ENCODE data around the gene CACNG4.
"Not testable (repeated sequence)": the region's sequence is repeated elsewhere in the genome, so short reads cannot be mapped to it uniquely, and the experiment has no call there.

CACNG4 gene

DNA sequence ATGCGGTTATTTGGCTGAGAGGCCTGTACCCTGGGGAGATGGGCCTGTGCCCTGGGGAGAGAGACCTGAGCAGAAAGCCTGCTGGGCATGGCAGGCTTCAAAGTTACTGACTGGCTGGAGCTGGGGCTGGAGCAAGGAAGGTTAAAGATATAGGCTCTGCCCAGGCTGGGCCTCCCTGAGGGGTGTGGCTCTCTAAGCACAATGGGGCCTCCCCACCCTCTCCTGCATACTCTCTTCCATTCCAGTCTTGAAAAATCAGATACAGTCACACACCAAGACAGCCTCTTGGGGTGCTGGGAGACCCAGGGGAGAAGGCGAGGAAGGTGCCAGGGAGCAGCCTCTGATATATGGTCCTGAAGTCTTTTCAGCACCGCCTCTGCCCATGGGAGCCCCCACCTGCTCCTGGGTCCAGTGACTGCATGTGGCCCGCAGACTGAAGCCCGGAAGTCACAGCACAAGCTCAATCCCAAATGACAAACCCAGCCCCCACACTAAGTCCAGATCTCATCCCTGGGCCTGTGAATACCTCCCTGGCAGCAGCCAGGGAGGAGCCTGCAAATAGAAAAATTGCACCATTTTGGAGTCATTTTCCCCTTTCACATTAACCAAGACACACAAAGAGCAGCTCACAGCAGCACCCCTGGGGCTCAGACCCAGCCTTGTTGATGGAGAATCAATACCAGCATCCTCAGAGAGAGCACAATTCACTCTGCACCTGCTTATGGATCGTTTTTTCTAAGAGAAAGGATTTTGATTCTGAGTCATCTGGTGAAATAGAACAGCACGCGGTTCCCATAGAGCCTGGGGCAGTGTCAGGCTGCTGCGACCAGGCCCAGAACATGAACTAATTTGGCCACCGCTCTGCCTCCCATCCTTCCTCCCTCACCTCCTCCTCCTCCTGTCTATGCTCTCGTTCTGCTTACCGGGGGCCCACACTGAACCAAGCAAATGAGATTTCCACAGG, 54.2 kb downstream of the CACNG4 start:
- no peak for DNase-seq (ENCODE audit: low read depth)

DNA sequence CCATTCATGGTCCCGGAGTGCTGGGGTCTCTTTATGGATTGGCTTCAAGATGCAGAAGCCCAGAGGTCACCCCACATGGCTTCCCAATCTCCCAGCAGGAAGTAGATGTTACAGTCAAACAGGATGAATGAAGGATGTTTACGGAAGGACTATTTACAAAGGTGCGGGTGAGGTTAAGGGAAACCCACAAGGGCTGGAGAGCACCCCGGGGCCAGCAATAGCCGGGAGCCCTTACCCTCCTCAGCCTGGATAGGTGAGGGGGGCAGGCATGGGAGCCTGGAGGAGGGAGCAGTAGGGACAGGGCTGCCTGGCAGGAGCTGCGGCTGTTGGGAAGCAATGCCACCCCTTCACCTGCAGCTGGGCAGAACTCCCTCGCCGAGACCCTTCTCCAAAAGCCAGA, 55.3 kb downstream of the CACNG4 start:
- no peak for DNase-seq (ENCODE audit: low read depth)

DNA sequence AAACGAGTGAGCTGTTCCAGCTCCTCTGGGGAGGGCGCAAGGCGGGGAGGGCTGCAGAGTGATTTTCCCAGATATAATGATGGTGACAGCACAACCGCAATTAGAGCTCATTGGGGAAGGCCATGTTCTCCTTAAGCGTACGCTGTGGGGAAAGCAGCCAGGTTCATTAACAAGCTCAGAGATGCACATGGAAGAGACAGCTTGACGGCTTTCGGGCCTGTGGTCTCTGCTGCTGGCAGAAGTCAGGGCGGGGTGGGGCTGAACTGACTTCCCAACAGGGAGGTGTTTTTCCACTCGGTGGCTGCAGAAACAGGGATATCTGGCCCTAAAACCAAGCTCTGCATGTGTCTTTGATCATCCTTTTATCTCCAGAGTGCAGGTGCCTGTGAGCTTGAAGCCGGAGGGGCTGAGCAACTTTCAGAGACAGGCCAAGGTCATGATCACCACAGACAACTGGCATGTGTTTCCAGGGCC, 55.8 kb downstream of the CACNG4 start:
- no peak for DNase-seq (ENCODE audit: low read depth)

DNA sequence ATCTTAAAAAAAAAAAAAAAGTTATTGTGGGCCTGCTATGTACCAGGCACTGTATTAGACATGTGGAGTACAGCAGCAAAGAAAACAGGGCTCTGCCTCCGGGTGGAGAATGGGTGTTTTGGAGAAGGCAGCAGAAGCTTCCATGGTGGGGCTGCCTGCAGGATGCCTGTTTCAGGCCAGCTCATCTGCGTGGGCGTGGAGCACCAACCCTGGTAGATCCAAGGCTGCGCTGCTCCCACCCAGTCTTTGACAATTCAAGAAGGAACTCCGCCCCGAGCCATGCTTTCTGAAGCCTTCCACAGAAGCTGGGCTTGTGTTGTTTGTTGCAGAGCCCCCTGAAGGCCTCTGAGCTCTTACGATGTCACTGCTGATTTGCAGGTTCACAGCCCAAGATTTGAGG, 56.7 kb downstream of the CACNG4 start:
- no peak for DNase-seq (ENCODE audit: low read depth)

DNA sequence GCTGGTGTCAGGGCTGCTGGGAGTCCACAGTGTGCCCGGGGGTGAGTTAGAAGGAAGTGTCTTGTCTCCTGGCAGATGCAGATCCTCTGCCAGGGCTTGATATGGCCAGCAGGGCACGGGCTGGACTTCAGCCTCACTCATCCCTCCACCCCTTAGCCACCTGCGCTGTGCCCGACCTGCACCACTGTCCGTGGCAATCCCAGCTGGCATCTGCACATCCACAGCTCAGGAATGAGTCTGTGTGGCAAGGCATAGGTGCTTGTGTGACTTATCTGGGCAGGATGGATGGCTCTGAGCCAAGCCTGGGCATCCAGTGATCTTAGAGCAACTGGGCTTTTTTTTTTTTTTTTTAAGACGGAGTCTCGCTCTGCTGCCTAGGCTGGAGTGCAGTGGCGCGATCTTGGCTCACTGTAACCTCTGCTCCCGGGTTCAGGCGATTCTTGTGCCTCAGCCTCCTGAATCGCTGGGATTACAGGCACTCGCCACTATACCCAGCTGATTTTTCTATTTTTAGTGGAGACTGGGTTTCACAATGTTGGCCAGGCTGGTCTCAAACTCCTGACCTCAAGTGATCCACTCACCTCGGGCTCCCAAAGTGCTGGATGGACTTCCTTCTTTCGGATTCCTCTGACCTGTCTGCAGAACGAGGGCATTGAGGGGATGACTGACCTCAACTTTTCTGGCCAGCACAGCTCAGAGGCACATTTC, 57.4 kb downstream of the CACNG4 start:
- DNase-seq (ENCODE audit: low read depth) = no peak

DNA sequence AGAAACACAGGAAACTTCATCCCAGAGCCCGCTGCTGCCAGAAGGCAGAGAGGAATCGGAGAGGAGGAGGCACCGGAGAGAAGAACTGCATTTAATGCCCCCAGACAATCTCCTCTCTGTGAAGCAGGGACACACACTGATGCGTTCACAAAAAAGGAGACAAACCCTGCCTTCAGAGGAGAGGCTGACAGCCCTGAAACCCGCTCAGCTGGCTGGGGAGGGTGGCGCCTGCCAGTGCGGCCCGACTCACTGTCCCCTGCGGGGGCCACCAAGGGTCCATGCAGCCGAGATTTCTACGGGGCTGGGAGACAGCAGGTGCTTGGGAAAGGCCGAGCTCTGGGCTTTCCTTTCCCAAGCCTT, 57.9 kb downstream of the CACNG4 start:
- no peak for DNase-seq (ENCODE audit: low read depth)

DNA sequence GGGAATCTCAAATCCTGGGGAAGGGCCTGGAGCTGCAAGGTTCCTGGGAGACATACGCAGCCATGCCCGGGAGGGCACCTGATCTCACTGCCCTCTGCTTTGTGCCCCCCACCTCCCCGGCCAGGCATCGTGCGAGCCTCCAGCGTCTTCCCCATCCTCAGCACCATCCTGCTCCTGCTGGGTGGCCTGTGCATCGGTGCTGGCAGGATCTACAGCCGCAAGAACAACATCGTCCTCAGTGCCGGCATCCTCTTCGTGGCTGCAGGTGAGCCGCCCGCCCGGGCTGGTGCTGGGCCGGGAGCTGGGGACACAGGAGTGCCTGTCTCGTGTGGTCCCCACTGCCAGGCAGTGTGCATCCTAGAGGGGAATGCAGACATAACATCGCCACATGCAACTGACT, 60.2 kb downstream of the CACNG4 start:
- DNase-seq (ENCODE audit: low read depth) = no peak

DNA sequence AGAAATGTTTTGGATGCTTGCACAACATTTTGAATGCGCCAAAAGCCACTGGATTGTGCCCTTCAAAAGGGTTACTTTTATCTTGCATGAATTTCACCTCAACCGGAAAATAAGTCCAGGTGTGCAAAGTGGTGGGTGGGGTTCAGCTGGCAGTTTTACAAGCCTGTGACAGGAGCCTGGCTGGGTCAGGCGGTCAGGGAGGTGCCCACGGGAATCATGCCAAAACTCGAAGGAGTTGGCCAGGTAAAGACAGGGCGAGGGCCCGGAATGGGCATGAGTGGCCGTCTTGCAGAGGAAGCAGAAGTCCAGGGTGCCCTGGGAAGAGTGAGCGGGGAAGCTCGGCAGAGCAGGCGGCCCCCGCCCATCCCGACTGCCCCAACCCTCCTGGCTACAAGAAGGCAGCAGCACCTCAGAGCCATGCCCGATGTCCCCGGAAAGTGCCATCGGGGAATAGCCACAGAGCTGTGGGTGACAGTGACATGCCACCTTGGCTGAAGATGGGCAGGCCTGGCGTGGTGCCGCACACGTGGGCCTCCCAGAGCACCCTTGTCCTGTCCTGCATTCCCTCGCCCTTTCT, 60.8 kb downstream of the CACNG4 start:
- DNase-seq (ENCODE audit: low read depth) = no peak

DNA sequence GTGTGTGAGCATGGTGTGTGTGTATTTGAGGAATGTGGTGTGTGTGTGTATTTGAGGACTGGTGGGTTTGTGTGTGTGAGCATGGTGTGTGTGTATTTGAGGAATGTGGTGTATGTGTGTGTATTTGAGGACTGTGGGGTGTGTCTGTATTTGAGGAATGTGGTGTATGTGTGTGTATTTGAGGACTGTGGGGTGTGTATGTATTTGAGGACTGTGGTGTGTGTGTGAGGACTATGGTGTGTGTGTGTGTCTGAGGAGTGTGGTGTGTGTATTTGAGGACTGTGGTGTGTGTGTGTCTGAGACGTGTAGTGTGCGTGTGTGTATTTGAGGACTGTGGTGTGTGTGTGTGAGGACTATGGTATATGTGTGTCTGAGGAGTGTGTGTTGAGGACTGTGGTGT, 61.8 kb downstream of the CACNG4 start:
- no peak for DNase-seq (ENCODE audit: low read depth)

DNA sequence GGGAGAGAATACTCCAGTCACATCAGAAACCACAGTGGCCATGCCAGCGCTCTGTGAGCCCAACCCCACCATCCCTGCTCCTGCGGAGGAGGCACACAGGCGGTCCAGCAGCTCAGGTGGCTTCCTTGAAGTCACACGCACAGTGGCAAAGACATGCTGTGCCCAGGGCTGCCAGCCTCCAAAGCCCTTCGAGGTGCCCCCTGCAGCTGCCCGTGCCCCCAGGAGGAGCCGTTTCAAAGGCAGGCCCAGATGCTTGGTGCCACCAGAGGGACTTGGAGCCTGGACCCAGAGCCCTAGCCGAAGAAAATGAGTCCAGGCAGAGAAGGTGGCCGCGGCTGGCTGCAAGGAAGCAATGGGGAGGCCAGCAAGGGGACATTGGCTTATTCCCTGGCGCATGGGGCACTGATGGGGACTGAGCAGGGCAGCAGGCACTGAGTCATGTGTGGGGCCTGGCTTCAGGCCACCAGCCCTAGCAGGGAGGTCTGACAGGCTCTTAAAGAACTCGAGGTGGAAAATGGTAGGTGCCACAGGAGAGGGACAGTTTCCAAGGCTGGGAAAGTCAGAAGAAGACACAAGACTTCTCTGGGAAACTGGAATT, 62.6 kb downstream of the CACNG4 start:
- no peak for DNase-seq (ENCODE audit: low read depth)

DNA sequence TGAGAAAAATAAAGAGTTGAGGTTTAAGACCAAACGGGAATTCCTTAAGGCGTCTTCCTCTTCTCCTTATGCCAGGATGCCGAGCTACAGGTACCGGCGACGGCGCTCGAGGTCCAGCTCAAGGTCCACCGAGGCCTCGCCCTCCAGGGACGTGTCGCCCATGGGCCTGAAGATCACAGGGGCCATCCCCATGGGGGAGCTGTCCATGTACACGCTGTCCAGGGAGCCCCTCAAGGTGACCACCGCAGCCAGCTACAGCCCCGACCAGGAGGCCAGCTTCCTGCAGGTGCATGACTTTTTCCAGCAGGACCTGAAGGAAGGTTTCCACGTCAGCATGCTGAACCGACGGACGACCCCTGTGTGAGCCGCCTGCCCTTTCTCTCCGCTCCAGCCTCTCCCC, 66.1 kb downstream of the CACNG4 start:
- DNase-seq (ENCODE audit: low read depth) = no peak

DNA sequence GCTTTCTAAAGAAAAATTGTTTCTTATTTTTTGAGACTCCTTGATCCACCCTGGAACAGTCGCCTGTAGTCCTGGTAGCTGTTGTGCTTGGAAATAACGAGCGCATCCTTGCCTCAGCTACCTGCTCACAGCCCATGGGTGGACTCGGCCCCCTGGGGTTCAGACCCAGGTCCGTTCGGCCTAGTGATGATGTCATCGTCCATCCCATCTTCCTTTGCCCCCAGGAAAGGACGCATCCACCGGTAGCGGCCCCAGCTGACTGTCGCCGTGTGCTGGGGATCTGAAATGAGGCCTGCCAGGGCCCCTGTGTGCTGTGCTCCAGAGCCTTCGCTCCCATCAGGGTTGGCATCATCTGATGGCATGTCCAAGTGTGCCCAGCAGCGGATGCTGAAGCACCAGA, 67.9 kb downstream of the CACNG4 start:
- no peak for DNase-seq (ENCODE audit: low read depth)

DNA sequence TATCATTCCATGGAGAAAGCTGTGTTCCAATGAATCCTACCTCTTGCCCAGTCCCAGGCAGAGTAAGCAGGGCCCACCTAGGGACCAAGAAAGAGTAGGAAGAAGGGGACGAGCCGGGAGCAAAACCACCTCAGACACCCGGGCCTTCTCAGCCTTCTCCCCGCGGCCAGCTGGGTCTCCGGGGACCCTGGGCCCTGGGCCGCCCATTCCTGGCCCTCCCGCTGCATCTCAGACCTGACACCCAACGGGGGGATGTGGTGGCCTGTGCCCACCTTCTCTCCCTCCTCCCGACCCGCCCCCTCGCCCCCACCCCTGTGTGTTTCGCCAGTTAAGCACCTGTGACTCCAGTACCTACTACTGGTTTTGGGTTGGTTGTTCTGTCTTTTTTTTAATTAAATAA, 68.5 kb downstream of the CACNG4 start:
- no peak for DNase-seq (ENCODE audit: low read depth)

DNA sequence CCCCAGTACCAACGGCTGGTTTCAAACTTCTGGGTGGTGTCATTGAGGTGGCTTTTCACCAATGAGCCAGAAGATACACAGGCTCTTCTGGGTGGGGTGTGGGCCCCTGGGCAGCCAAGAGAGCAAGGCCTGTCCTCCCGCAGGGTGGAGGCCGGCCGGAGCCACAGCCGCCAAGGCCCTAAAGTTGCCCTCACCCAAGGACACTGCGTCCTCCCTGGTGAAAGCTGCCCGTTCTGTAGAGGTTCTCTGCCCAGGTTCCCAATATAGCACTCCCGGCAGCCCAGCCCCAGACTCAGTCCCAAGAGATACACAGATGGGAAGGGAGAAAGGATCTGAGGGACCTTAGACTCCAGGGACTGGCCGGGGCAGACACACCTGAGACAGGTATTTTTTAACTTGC, 69.1 kb downstream of the CACNG4 start:
- DNase-seq (ENCODE audit: low read depth) = no peak

DNA sequence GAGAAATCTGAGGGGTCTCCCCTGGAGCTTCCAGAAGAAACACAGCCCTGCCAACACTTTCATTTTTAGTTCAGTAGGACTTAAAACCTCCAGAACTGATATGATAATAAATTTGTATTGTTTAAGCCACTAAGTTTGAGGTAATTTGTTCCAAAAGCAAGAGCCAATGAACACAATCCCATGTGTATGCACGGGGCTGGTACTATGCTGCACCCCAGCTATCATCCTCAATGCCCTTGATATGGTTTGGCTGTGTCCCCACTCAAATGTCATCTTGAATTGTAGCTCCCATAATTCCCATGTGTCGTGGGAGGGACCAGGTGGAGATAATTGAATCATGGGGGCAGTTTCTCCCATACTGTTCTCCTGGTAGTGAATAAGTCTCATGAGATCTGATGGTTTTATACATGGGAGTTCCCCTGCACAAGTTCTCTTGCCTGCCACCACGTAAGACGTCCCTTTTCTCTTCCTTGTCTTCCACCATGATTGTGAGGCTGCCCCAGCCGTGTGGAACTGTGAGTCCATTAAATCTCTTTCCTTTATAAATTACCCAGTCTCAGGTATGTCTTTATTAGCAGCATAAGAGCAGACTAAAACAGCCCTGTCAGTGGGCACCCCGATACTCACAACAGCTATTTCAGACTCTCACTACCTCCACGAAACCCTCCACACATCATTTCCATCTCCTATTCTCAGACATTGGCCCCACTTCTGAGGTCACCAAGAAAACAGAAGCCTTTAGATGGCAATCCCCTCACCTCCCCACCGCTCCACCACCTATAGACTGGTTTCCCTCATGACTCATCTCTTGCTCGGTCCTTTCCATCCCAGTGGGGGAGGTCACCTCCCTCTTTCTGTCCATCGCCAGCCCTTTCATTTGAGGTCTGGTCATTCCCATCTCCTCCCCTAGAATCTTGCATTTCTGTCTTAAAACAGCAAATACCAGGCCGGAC, 70.9 kb downstream of the CACNG4 start:
- no peak for DNase-seq (ENCODE audit: low read depth)

DNA sequence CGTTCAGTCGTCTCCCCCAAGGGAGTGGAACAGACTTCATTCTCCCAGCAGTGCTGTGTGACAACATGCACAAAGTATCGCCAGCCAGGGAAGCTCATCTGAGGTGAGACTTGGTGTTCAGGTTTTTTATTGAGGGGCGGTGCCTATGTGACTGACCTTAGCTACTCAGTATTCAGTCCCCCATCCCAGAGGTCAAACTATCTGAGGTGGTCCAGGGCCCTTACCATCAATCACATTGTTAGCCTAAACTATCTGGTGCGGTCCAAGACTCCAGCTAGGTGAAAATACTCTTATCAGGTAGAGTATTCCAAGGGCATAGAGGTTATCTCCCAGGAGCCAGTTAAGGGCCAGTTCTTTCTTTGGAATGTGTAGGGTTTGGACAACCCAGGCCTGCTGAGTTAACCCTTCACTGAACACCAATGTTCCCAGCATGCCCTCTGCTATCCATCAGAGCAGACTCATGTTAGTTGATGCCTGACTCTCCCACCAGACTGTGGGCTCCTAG, 74.4 kb downstream of the CACNG4 start:
- DNase-seq (ENCODE audit: low read depth) = no peak

DNA sequence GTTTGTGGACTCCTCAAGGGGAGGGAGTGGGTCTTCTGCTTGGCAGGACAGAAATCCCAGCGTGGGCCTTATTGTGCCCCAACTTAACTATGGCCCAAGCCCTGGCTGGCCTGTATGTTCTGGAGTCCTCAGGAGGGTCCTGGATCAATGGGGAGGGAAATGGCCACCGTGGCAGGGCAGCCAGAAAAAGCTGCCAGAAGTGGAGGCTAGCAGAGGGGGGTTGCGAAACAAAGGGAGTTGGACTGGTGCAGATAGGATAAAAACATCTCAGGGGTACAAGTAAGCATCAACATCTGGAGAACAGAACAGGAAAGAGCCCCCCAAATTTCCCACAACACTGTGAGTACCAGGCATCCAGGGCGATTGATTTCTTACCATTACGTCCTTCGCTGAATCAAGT, 76.1 kb downstream of the CACNG4 start:
- no peak for DNase-seq (ENCODE audit: low read depth)

DNA sequence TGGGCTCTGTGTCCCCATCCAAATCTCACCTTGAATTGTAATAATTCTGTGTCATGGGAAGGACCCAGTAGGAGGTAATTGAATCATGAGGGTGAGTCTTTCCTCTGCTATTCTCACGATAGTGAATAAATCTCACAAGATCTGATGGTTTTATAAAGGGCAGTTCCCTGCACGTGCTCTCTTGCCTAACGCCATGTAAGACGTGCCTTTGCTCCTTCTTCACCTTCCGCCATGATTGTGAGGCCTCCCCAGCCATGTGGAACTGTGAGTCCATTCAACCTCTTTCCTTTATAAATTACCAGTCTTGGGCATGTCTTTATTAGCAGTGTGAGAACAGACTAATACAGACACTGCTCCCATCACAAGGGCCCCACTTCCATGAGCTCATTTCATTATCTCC, 76.6 kb downstream of the CACNG4 start:
- DNase-seq (ENCODE audit: low read depth) = not testable (repeated sequence)

DNA sequence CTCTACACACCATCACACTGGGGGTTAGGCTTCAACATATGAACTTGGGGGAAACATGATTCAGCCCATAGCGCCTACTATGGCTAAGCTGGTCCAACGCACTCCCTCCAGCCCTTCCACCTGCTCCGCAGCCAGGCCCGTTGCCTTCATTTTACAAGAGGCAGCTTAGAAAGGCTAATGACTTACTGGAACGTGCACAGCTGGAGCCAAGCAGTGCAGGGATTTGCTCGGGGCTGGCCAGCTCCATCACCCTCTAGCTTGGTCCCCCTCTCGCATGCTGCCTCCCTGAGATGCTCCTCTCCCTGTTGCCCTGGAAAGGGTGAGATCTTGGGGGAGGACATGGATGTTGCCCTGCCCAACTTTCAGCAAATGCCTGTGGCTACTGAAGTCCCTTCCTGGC, 77.0 kb downstream of the CACNG4 start:
- DNase-seq (ENCODE audit: low read depth) = no peak

DNA sequence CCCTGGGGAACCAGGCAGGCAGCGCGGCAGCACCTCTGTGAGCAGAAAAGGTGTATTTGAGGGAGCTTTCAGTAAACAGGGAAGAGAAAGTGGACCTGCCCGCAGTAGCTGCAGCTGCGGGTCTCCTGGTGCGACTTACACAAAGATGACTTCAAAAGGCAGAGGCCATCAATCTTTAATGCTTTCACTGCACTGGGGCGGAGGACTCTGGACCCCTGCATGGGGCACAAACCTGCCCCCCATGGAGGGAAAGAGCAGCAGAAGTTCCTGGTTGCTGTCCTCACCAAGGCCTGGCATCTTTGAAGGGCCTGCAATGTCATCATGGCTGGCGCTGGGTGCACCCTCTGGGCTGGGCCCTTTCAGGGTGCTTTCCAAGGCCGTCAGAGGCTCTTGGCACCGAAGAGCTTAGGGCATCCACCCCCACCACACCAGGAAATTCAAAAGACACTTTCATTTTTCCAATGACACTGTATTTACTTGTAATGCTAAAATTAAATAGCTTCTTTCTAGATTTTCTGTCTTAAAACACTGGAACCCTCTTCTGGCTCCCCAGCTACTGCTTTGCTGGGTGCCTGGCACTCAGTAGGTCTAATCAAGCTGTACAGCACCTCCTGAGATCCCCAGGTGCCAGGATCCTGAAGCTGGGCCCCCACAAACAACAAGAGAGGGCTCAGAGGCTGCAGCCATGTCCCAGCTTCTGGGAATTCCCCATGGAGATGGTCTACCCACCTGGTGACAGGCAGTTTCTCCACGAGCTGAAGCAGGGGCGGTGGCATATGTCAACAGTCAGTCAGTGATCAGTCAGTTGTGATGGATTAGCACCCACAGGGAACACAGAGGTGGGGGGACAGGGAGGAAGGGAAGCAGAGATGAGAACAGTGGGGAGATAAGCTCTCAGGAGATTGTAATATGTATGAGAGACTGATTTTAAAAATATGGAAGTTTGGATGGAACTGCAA, 77.7 kb downstream of the CACNG4 start:
- no peak for DNase-seq (ENCODE audit: low read depth)

Data from activated T-cell treated with anti-CD3 and anti-CD28 coated beads for 1 hour (primary cell).